SH-SY5Y (cell line): ENCODE measurements around the gene PLCZ1.

Experiments used
- GATA2 ChIP-seq: IDR thresholded peaks from 2 replicates; pipeline ENCODE4 v1.6.1; 2011; ENCODE audit warnings: mild to moderate bottlenecking, low read depth, low read length
- GATA3 ChIP-seq: IDR thresholded peaks from 2 replicates; pipeline ENCODE4 v1.6.1; 2011; ENCODE audit warnings: low read depth, mild to moderate bottlenecking, low read length, moderate library complexity

GRCh38 chr12:18751866-18752265, 14.1 kb upstream of the PLCZ1 start:
- TF ChIP-seq GATA3 = no peak
- no peak for TF ChIP-seq GATA2
